GM12874 (cell line): ENCODE results near the gene TNS2.

ENCODE experiments used
- TF ChIP-seq, protein P1 (sequence below): IDR thresholded peaks from 2 replicates; pipeline ENCODE4 v1.5.1; 2011; ENCODE audit warnings: low read depth, mild to moderate bottlenecking, control low read depth, low read length, moderate library complexity; ENCODE audit not compliant: insufficient read depth

TNS2 gene

DNA sequence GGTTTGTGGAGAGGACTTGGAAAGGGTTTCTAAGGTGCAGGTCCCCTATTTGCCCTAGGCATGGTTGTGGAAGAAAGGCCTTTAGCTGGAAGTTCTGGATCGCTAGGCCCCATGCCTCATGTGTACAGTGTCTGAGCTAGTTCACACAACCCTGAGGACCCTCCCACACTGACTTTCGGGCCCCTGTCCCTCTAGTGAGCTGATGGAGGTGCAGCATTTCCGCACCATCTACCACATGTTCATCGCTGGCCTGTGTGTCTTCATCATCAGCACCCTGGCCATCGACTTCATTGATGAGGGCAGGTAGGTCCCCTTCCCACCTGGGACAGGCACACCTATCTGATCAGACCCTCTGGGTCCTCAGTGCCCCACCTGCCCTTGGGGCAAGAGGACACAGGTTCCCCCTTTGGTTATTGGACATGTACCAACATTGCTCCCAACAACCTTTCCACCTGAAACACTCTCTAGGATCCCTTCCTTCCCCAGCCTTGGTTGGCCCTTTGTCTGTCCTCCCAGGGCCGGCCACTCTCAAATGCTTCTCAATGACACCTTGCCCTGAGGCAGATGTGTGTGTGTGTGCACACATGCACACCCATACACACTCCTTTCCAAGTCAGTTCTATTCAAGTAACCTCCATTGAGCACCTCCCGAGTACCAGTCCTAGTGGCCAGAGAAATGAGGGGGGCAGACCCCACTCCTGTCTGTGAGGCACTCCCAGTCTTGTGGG, 56.0 kb downstream of the TNS2 start:
- TF ChIP-seq, protein P1, sequence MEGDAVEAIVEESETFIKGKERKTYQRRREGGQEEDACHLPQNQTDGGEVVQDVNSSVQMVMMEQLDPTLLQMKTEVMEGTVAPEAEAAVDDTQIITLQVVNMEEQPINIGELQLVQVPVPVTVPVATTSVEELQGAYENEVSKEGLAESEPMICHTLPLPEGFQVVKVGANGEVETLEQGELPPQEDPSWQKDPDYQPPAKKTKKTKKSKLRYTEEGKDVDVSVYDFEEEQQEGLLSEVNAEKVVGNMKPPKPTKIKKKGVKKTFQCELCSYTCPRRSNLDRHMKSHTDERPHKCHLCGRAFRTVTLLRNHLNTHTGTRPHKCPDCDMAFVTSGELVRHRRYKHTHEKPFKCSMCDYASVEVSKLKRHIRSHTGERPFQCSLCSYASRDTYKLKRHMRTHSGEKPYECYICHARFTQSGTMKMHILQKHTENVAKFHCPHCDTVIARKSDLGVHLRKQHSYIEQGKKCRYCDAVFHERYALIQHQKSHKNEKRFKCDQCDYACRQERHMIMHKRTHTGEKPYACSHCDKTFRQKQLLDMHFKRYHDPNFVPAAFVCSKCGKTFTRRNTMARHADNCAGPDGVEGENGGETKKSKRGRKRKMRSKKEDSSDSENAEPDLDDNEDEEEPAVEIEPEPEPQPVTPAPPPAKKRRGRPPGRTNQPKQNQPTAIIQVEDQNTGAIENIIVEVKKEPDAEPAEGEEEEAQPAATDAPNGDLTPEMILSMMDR, result no peak

DNA sequence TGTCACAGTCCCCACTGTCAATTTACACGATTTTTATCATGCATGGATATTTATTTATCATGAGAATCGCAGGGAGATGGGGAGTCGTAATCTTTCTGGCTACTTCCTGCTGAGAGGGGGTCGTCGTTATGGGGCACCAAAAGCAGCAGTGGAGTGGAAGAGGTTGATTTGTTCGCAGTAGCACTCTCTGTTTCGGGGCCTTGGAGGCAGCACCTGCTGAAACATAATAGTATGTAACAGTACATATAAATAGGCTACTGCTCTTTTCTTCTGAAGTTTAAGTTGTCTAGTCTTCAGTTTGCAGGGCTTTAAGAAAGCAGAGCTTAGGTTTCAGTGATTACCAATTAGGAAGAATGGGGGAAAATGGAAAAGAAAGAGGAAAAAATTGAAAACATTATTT, 57.3 kb downstream of the TNS2 start:
- TF ChIP-seq, protein P1, result no peak

DNA sequence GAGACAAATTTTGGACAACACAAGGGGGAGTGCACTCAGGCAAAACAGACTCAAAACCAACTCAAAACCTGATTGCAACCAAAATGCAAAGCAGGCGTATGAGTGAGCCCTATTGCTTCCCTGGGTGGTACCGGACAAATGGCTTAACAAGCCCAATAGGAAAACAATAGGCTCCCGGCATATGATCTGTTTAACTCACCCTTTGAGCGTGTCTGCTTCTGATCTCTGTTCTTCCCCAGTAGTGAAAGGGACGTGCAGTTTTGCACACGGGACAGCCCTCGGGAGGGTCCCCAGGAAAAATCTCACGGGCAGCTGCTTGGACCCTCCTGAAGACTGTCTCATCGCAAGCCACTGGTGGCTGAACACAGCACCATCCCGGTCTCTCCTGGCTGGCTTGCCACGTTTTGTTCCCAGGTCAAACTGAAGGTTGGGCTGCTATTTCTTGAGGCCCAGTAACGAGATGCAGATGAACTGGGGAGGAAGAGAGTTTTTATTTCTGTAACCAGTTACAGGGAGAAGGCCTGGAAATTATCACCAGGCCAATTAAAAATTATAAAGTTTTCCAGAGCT, 63.4 kb downstream of the TNS2 start:
- TF ChIP-seq, protein P1, result no peak

DNA sequence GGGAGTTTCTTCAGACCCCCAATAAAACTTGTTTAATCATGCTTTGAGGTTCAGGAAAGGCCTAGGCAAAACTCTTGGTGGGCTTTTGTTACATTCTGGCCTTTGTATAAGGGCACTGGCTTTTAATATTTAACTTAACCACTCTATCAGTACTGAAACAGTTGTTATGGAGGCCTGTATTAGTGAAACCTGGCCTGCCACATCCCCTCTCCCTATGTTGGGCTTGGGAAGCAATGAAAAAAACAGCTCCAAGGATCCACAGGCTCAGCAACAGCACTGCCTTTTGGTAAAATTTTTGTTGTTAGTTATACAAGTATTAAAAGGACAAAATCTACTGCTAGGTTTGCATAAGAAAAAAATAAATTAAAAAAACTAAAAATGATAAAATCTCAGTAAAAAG, 64.1 kb downstream of the TNS2 start:
- TF ChIP-seq, protein P1, result no peak
